SKM-1 (cell line): ENCODE data around the gene KIF4B.

Experiments
- DNase-seq: peaks from one replicate; lab custom pipeline; 2025; ENCODE audit not compliant: unreplicated experiment; lab: John Stamatoyannopoulos, UW

The KIF4B gene

GRCh38 chr5:155050384-155051019 is 36.9 kb downstream of the KIF4B start:
- no peak for DNase-seq

GRCh38 chr5:155052532-155052931 is 39.0 kb downstream of the KIF4B start:
- DNase-seq: no peak

- no peak for DNase-seq
These were observed 39.9 kb downstream of the KIF4B start for GRCh38 chr5:155053501-155053900.

- DNase-seq: no peak
These were observed 43.2 kb downstream of the KIF4B start for GRCh38 chr5:155056644-155057269.

- no peak for DNase-seq
These were observed 44.1 kb downstream of the KIF4B start for GRCh38 chr5:155057626-155058025.

GRCh38 chr5:155064580-155064979 is 51.0 kb downstream of the KIF4B start:
- no peak for DNase-seq

- no peak for DNase-seq
These were observed 53.5 kb downstream of the KIF4B start for GRCh38 chr5:155066886-155067595.
